ENCODE measurements around the gene SNAP25.

SNAP25 gene

GRCh38 chr20:10336959-10337729 is 118.5 kb downstream of the SNAP25 start:
- no peak for DNase-seq

- no peak for DNase-seq
These were observed 120.0 kb downstream of the SNAP25 start for GRCh38 chr20:10338426-10339180.

- peak in 1 of 3 experiments; percentile 12 for DNase-seq
These were observed 121.0 kb downstream of the SNAP25 start for GRCh38 chr20:10339609-10340008.

- DNase-seq, result no peak
These were observed 123.5 kb downstream of the SNAP25 start for GRCh38 chr20:10342152-10342551.

- no peak for DNase-seq
These were observed 126.3 kb downstream of the SNAP25 start for GRCh38 chr20:10344953-10345352.

- no peak for DNase-seq
These were observed 128.7 kb downstream of the SNAP25 start for GRCh38 chr20:10347086-10347880.

GRCh38 chr20:10349118-10349517 is 130.5 kb downstream of the SNAP25 start:
- DNase-seq, result no peak

GRCh38 chr20:10350188-10350842 is 131.7 kb downstream of the SNAP25 start:
- DNase-seq, result no peak

- peak in 1 of 3 experiments; percentile 9 for DNase-seq
These were observed 134.5 kb downstream of the SNAP25 start for GRCh38 chr20:10352934-10353824.

GRCh38 chr20:10356628-10357027 is 138.0 kb downstream of the SNAP25 start:
- DNase-seq, result no peak
